ENCODE data around the gene WDR90. TPM values are rescaled to one million over a fixed set of nuclear protein-coding genes. Genes with fewer than 3 reads are reported as not detected.

The WDR90 gene
- total RNA-seq, 1 donor from 2014 or later = 9.3 TPM

- H3K27me3 Mint-ChIP-seq (ENCODE audit: insufficient read depth, low read depth) = peaks cover 13% of the 10 kb centered on the region
- no peaks in the 10 kb centered on the region for H3K79me2 ChIP-seq (ENCODE audit: low read depth)
- no peaks in the 10 kb centered on the region for H3K4me1 ChIP-seq
- peaks cover 11% of the 10 kb centered on the region for H4K20me1 ChIP-seq (ENCODE audit: low read depth)
- no peak overlapping the region for H3K4me2 ChIP-seq
- H3K9me3 ChIP-seq (ENCODE audit: low read depth) = no peaks in the 10 kb centered on the region
- no peak overlapping the region for H3K4me3 Mint-ChIP-seq
- peaks cover 16% of the 10 kb centered on the region for H3K36me3 Mint-ChIP-seq
- H3K27me3 ChIP-seq = no peaks in the 10 kb centered on the region
- H3K27ac ChIP-seq = no peak overlapping the region
- H2AFZ ChIP-seq (replicated peaks) = no peak overlapping the region
- no peak overlapping the region for H3K4me3 ChIP-seq
- H3K9me3 Mint-ChIP-seq = peaks cover 9% of the 10 kb centered on the region
- H3K27ac Mint-ChIP-seq = no peak overlapping the region
- TF ChIP-seq EZH2phosphoT487 (IDR thresholded peaks at IDR 0.05) = no peak
- TF ChIP-seq EZH2 (IDR thresholded peaks at IDR 0.05) = no peak
- TF ChIP-seq CTCF (IDR thresholded peaks at IDR 0.05) = no peak
- no peaks in the 10 kb centered on the region for H3K36me3 ChIP-seq
- H3K9ac ChIP-seq = no peak overlapping the region
- DNase-seq (ENCODE audit: low spot score) = no peak
- H3F3A ChIP-seq (ENCODE audit: low read depth) = peaks cover 1% of the 10 kb centered on the region
- peaks cover 14% of the 10 kb centered on the region for H3K4me1 Mint-ChIP-seq
Observed at GRCh38 chr16:616733-617586, 32.2 kb upstream of the WDR90 start.

GRCh38 chr16:617855-618254 lies 31.3 kb upstream of the WDR90 start:
- Histone ChIP-seq H3K27ac (no peak overlapping the region), H3K4me1 (no peaks in the 10 kb centered on the region), H4K20me1 (ENCODE audit: low read depth) (peaks cover 13% of the 10 kb centered on the region), H3K79me2 (ENCODE audit: low read depth) (no peaks in the 10 kb centered on the region), H3K9ac (no peak overlapping the region), H3K9me3 (ENCODE audit: low read depth) (no peaks in the 10 kb centered on the region), H3K4me3 (no peak overlapping the region), H3K4me2 (no peak overlapping the region), H2AFZ (replicated peaks) (no peak overlapping the region), H3F3A (ENCODE audit: low read depth) (peaks cover 5% of the 10 kb centered on the region), H3K27me3 (no peaks in the 10 kb centered on the region), H3K36me3 (no peaks in the 10 kb centered on the region)
- Mint-ChIP-seq H3K4me1 (peaks cover 15% of the 10 kb centered on the region), H3K4me3 (no peak overlapping the region), H3K9me3 (peaks cover 9% of the 10 kb centered on the region), H3K27ac (no peak overlapping the region), H3K36me3 (peaks cover 16% of the 10 kb centered on the region), H3K27me3 (ENCODE audit: insufficient read depth, low read depth) (peaks cover 13% of the 10 kb centered on the region)
- no peak for TF ChIP-seq CTCF (IDR thresholded peaks at IDR 0.05)
- TF ChIP-seq EZH2 (IDR thresholded peaks at IDR 0.05) = no peak
- TF ChIP-seq EZH2phosphoT487 (IDR thresholded peaks at IDR 0.05) = no peak
- no peak for DNase-seq (ENCODE audit: low spot score)

- Histone ChIP-seq H3F3A (ENCODE audit: low read depth) (peaks cover 5% of the 10 kb centered on the region), H3K36me3 (no peaks in the 10 kb centered on the region), H4K20me1 (ENCODE audit: low read depth) (peaks cover 13% of the 10 kb centered on the region), H3K27me3 (no peaks in the 10 kb centered on the region), H3K9me3 (ENCODE audit: low read depth) (no peaks in the 10 kb centered on the region), H3K4me1 (no peaks in the 10 kb centered on the region), H3K79me2 (ENCODE audit: low read depth) (no peaks in the 10 kb centered on the region), H3K4me2 (no peak overlapping the region), H2AFZ (replicated peaks) (no peak overlapping the region), H3K9ac (no peak overlapping the region), H3K4me3 (no peak overlapping the region), H3K27ac (no peak overlapping the region)
- DNase-seq (ENCODE audit: low spot score) = no peak
- H3K36me3 Mint-ChIP-seq = peaks cover 8% of the 10 kb centered on the region
- H3K4me1 Mint-ChIP-seq = peaks cover 21% of the 10 kb centered on the region
- no peaks in the 10 kb centered on the region for H3K9me3 Mint-ChIP-seq
- no peak for TF ChIP-seq EZH2phosphoT487 (IDR thresholded peaks at IDR 0.05)
- TF ChIP-seq CTCF (IDR thresholded peaks at IDR 0.05) = no peak
- no peak for TF ChIP-seq EZH2 (IDR thresholded peaks at IDR 0.05)
- H3K27me3 Mint-ChIP-seq (ENCODE audit: insufficient read depth, low read depth) = peaks cover 7% of the 10 kb centered on the region
- H3K4me3 Mint-ChIP-seq = no peak overlapping the region
- H3K27ac Mint-ChIP-seq = no peak overlapping the region
Observed at GRCh38 chr16:619476-620100, 29.6 kb upstream of the WDR90 start.
